ENCODE results near the gene DNAH14. TPM values are rescaled to one million over a fixed set of nuclear protein-coding genes. Genes with fewer than 3 reads are reported as not detected.

The DNAH14 gene
- total and polyA plus RNA-seq, 2 of the 8 experiments (the other 6 are each of a cell fraction or from before 2014, with no cell fraction given), result 8.4 to 40.7 TPM

DNA sequence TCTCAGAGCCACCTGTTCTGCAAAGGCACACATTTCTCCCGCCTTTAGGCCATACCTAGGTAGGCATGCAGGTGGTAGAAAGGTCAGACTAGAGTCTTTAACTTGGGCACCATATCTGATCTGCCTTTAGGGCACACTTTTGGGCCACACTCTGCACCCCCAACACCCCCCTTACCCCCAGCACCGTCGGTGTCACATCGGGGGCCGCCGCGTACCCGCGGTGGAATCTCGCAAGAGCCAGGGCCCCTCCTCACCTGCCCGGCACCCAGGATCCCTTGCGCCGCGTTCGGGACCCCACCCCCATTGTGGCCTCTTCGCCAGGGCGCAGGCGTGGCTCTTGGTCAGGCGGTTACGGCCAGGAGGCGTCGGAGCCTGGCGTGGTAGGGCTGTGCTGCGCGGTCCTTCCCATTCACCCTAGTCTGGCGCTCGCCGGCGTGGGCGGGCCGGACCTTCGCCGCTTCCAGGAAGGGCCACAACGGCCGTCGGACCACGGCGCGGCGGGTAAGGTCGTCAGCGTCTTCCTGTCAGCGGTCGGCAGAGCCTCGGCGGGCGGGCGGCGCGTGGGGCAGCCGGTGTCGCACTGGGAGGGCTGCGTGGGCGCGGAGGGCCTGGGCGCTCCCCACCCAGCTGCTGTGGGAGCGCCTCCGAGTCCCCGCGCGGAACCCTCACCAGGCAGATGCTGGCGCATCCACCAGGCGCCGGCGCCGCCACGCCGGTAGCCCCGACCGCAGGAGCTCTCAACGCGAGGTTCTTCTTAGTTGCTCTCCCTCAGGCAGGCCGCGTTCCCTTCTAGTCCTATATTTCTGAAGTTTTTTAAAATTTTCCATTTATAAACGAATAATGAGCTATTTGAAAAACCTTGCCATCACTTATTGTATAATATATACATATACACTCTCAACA lies at the start of gene DNAH14 (continued):
- TF ChIP-seq RBBP5 (IDR thresholded peaks at IDR 0.05; ENCODE audit: borderline replicate concordance, low read depth, low read length) (peak; percentile 89; the same call in 1 of the 2 replicates), FOSL1 (IDR thresholded peaks at IDR 0.05; ENCODE audit: insufficient read depth, low read depth, low read length) (0 out of 2 replicates have a peak, but pooled peaks have one; percentile 3), HDAC2 (IDR thresholded peaks at IDR 0.05; ENCODE audit: borderline replicate concordance in 1 of 2, low read depth in 2 of 2, low read length in 2 of 2) (peak in 1 of 2 experiments; percentile 32; a peak in 1 of 4 replicates), EP300 (IDR thresholded peaks at IDR 0.05; ENCODE audit: borderline replicate concordance in 1 of 2, low read depth in 2 of 2, low read length in 2 of 2) (no peak), TAF1 (IDR thresholded peaks at IDR 0.05; ENCODE audit: low read depth, low read length) (peak; percentile 77), NRF1 (IDR thresholded peaks at IDR 0.05; ENCODE audit: low read depth, low read length) (peak; percentile 46; the same call in 1 of the 2 replicates), CREB1 (IDR thresholded peaks at IDR 0.05) (no peak), TAF7 (optimal IDR thresholded peaks at IDR 0.05; ENCODE audit: borderline replicate concordance, low read depth, low read length) (peak; percentile 73), KDM1A (IDR thresholded peaks at IDR 0.05; ENCODE audit: borderline replicate concordance, low read length) (peak; percentile 69; the same call in 1 of the 2 replicates), TBP (IDR thresholded peaks at IDR 0.05; ENCODE audit: low read depth, low read length) (0 out of 2 replicates have a peak, but pooled peaks have one; percentile 56), RNF2 (IDR thresholded peaks at IDR 0.05; ENCODE audit: borderline replicate concordance, low read depth, low read length, missing control alignments, poor library complexity, severe bottlenecking) (peak; percentile 63), CHD2 (IDR thresholded peaks at IDR 0.05; ENCODE audit: low read length) (0 out of 2 replicates have a peak, but pooled peaks have one; percentile 57), SIN3A (conservative IDR thresholded peaks at IDR 0.05 in 1 of 2, IDR thresholded peaks at IDR 0.05 in 1 of 2; ENCODE audit: low read depth in 1 of 2, low read length in 2 of 2) (peak in 1 of 2 experiments; percentile 50; a peak in 1 of 4 replicates), SAP30 (IDR thresholded peaks at IDR 0.05; ENCODE audit: insufficient read depth, insufficient replicate concordance, low read length) (no peak), POLR2AphosphoS5 (IDR thresholded peaks at IDR 0.05; ENCODE audit: low read depth, low read length) (peak; percentile 82), EZH2 (IDR thresholded peaks at IDR 0.05; ENCODE audit: low read depth, low read length, severe bottlenecking) (no peak), EGR1 (IDR thresholded peaks at IDR 0.05; ENCODE audit: borderline replicate concordance, low read depth, low read length) (peak; percentile 90), E2F6 (IDR thresholded peaks at IDR 0.05) (peak; percentile 99), MAX (IDR thresholded peaks at IDR 0.05) (peak; percentile 92), ASH2L (IDR thresholded peaks at IDR 0.05; ENCODE audit: low read length) (peak; percentile 92), POLR2A (IDR thresholded peaks at IDR 0.05; ENCODE audit: control extremely low read depth in 1 of 2, low read depth in 2 of 2, low read length in 2 of 2) (peak; percentile 49 to 81)

All from H1 (cell line).